Mucosa of descending colon (tissue), 3 donors: Measurements from ENCODE around the gene SYNPR. TPM values are rescaled to one million over a fixed set of nuclear protein-coding genes. Genes with fewer than 3 reads are reported as not detected.
A peak's percentile ranks its signal among the peaks of the same experiment; 100 is the strongest.

Source experiments
- ATAC-seq: fragments of 200-7000 bp; cut with Tn5 transposase; one replicate; pipeline ENCODE4 v1.9.1; 2020; ENCODE audit warnings: mild to moderate bottlenecking, moderate library complexity
- DNase-seq, 3 donors: peaks; one replicate each; pipeline ENCODE4 v3.0.0-alpha.2; 2020
- H3K36me3 ChIP-seq: fragments of 200-600 bp; one replicate; pipeline ENCODE4 v1.8.0; 2021; ENCODE audit warnings: low read depth, mild to moderate bottlenecking
- H3K4me1 ChIP-seq: fragments of 200-600 bp; one replicate; pipeline ENCODE4 v1.8.0; 2021; ENCODE audit warnings: low read depth, mild to moderate bottlenecking
- H3K4me3 ChIP-seq: fragments of 200-600 bp; one replicate; pipeline ENCODE4 v1.8.0; 2021; ENCODE audit warnings: mild to moderate bottlenecking
- H3K9me3 ChIP-seq: fragments of 200-600 bp; one replicate; pipeline ENCODE4 v1.8.0; 2021; ENCODE audit warnings: mild to moderate bottlenecking
- intact Hi-C, 2 donors: fragments of 100-400 bp; cut with DNase I in 1 of 2; cut with micrococcal nuclease in 1 of 2; formaldehyde crosslinking; loops; one replicate each; pipeline versions ENCODE4 v1.11.0 to v1.11.1; 2022; cut with DNase I, micrococcal nuclease
- total RNA-seq, 3 donors: library from RNA; stranded (reverse); fragmentation: NEBNext Ultra II Directional in 2 of 3; extraction: Animal tissue kit (Norgen Biotek cat#: 25700) in 2 of 3; gene quantifications; one replicate each; pipeline versions ENCODE4 v1.2.1 to v1.2.4, GENCODE V29; 2021 to 2023
- TF ChIP-seq, protein P1 (sequence below): fragments of 200-600 bp; IDR thresholded peaks from one replicate; pipeline ENCODE4 v1.8.0; 2022; ENCODE audit warnings: antibody characterized with exemption, mild to moderate bottlenecking
- donor health status: DM: no; HTN: no; CAD: no; lungs with moderate emphysema.
- donor health status: DM: no; HTN: no; CAD: no.
- donor health status: DM: no; HTN: yes; CAD: no.

The SYNPR gene
- total RNA-seq, 3 donors from 2014 or later, result not detected

- peaks cover 7% of the 10 kb centered on the region for H3K4me1 ChIP-seq
- intact Hi-C loops, result loop anchor here in 1 of 2 donors (10.0 kb wide), 1 partner anchor 439 kb away; no protein-coding TSS in a partner anchor
- no peak overlapping the region for H3K4me3 ChIP-seq
- DNase-seq (no peak), ATAC-seq (peak; percentile 61)
- H3K9me3 ChIP-seq, result no peaks in the 10 kb centered on the region
- TF ChIP-seq, protein P1, sequence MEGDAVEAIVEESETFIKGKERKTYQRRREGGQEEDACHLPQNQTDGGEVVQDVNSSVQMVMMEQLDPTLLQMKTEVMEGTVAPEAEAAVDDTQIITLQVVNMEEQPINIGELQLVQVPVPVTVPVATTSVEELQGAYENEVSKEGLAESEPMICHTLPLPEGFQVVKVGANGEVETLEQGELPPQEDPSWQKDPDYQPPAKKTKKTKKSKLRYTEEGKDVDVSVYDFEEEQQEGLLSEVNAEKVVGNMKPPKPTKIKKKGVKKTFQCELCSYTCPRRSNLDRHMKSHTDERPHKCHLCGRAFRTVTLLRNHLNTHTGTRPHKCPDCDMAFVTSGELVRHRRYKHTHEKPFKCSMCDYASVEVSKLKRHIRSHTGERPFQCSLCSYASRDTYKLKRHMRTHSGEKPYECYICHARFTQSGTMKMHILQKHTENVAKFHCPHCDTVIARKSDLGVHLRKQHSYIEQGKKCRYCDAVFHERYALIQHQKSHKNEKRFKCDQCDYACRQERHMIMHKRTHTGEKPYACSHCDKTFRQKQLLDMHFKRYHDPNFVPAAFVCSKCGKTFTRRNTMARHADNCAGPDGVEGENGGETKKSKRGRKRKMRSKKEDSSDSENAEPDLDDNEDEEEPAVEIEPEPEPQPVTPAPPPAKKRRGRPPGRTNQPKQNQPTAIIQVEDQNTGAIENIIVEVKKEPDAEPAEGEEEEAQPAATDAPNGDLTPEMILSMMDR, result no peak
- H3K36me3 ChIP-seq, result no peaks in the 10 kb centered on the region
Measured at GRCh38 chr3:63355809-63356208, 77.7 kb downstream of the SYNPR start.

- Histone ChIP-seq H3K4me3 (no peak overlapping the region), H3K9me3 (no peaks in the 10 kb centered on the region), H3K4me1 (no peaks in the 10 kb centered on the region), H3K36me3 (no peaks in the 10 kb centered on the region)
- DNase-seq (peak in 1 of 3 donors; percentile 19), ATAC-seq (no peak)
- TF ChIP-seq, protein P1, result no peak
- intact Hi-C loops, result no loop called here
Measured at GRCh38 chr3:63364495-63364894, 86.4 kb downstream of the SYNPR start.

DNA sequence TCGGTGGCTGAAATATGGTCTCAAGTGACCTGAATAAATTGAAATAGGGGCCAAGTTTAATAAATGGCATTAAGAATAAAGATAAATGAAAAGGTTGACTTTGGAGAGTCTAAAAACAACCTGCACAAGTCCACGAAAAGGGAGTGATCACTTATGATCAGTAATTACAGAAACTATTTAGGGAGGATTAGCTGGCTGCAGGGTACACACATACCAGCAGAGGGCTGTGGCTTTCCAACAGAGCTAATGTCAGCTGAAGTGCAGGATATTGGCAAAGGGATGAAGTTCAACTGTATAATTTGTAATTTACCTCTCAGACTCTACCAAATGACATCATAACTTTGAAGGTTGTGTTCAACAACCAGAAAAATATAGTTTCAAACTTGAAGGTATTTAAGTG is 86.8 kb downstream of the SYNPR start:
- Histone ChIP-seq H3K4me3 (no peak overlapping the region), H3K36me3 (no peaks in the 10 kb centered on the region), H3K4me1 (no peaks in the 10 kb centered on the region), H3K9me3 (no peaks in the 10 kb centered on the region)
- intact Hi-C loops, result no loop called here
- peak; percentile 57 for ATAC-seq
- TF ChIP-seq, protein P1, result no peak
- peak in 1 of 3 donors; percentile 12 for DNase-seq

GRCh38 chr3:63365671-63366070 is 87.6 kb downstream of the SYNPR start:
- no peak overlapping the region for H3K4me3 ChIP-seq

GRCh38 chr3:63370094-63370493 is 92.0 kb downstream of the SYNPR start:
- DNase-seq (no peak), ATAC-seq (no peak)
- intact Hi-C loops, result no loop called here
- Histone ChIP-seq H3K36me3 (no peaks in the 10 kb centered on the region), H3K9me3 (no peaks in the 10 kb centered on the region), H3K4me3 (no peak overlapping the region), H3K4me1 (no peaks in the 10 kb centered on the region)
- TF ChIP-seq, protein P1, result no peak

More at GRCh38 chr3:63365671-63366070, 87.6 kb downstream of the SYNPR start:
- DNase-seq (no peak), ATAC-seq (no peak)
- Histone ChIP-seq H3K36me3 (no peaks in the 10 kb centered on the region), H3K9me3 (no peaks in the 10 kb centered on the region), H3K4me1 (no peaks in the 10 kb centered on the region)
- intact Hi-C loops, result no loop called here
- TF ChIP-seq, protein P1, result no peak

GRCh38 chr3:63383040-63383439 is 104.9 kb downstream of the SYNPR start:
- Histone ChIP-seq H3K4me3 (no peak overlapping the region), H3K36me3 (no peaks in the 10 kb centered on the region), H3K4me1 (peaks cover 3% of the 10 kb centered on the region), H3K9me3 (no peaks in the 10 kb centered on the region)
- no peak for DNase-seq
- peak; percentile 70 for ATAC-seq
- intact Hi-C loops, result no loop called here
- TF ChIP-seq, protein P1, result no peak
